Fibroblast of lung (primary cell): ENCODE measurements around the gene NR5A1.

ENCODE experiments used
- CTCF ChIP-seq, 2 donors: IDR thresholded peaks in 1 of 2; conservative IDR thresholded peaks in 1 of 2; 1 replicate in 1 of 2; 2 replicates in 1 of 2; pipeline ENCODE4 v1.5.1; 2011 to 2012; ENCODE audit warnings: low read length in 2 of 2, control low read depth in 1 of 2, inconsistent platforms in 1 of 2, low read depth in 1 of 2, mild to moderate bottlenecking in 1 of 2
- EZH2 ChIP-seq: IDR thresholded peaks from 2 replicates; pipeline ENCODE4 v1.5.1; 2012; ENCODE audit warnings: low read length, control low read depth, mild to moderate bottlenecking; ENCODE audit errors: missing control alignments

- TF ChIP-seq EZH2, result peak; percentile 34
- TF ChIP-seq CTCF (conservative IDR thresholded peaks at IDR 0.05 in 1 of 2, IDR thresholded peaks at IDR 0.05 in 1 of 2; ENCODE audit: low read depth in 1 of 2, low read length in 2 of 2), result no peak
These were observed 5.4 kb downstream of the NR5A1 start for GRCh38 chr9:124501771-124502320.
